Fibroblast of lung (primary cell): ENCODE data around the gene TENM4. TPM values are rescaled to one million over a fixed set of nuclear protein-coding genes. Genes with fewer than 3 reads are reported as not detected.

Experiments
- DNase-seq, 2 donors: peaks; one replicate each; pipeline versions ENCODE4 v3.0.0 to v3.0.0-alpha.2; 2010; ENCODE audit warnings: low read depth in 2 of 2
- H2AFZ ChIP-seq: 2 replicates; pipeline ENCODE4 v1.5.1; 2012; ENCODE audit warnings: low read length, control low read depth, inconsistent platforms
- H3K27ac ChIP-seq: 2 replicates; pipeline ENCODE4 v1.5.1; 2011; ENCODE audit warnings: low read length, control low read depth; ENCODE audit not compliant: insufficient read depth
- H3K27me3 ChIP-seq: 2 replicates; pipeline ENCODE4 v1.5.1; 2011; ENCODE audit warnings: mild to moderate bottlenecking, low read length; ENCODE audit not compliant: control insufficient read depth, insufficient read depth
- H3K36me3 ChIP-seq: 2 replicates; pipeline ENCODE4 v1.5.1; 2011; ENCODE audit warnings: low read length; ENCODE audit not compliant: control insufficient read depth, insufficient read depth
- H3K4me1 ChIP-seq: 2 replicates; pipeline ENCODE4 v1.5.1; 2011; ENCODE audit warnings: low read length; ENCODE audit not compliant: control insufficient read depth, insufficient read depth; ENCODE audit errors: extremely low read depth
- H3K4me2 ChIP-seq: 2 replicates; pipeline ENCODE4 v1.5.1; 2011; ENCODE audit warnings: low read length, control low read depth; ENCODE audit not compliant: insufficient read depth; ENCODE audit errors: extremely low read depth
- H3K4me3 ChIP-seq, 4 experiments: fragments of 200-600 bp in 1 of 4; sonication (generic) in 1 of 4; replicated peaks in 1 of 4; 2 replicates each; pipeline ENCODE4 v1.5.1; 2011 to 2016; ENCODE audit warnings: low read length in 4 of 4, low read depth in 3 of 4, mild to moderate bottlenecking in 3 of 4, control low read depth in 2 of 4, inconsistent platforms in 1 of 4, mixed read lengths in 1 of 4; ENCODE audit not compliant: insufficient read depth in 1 of 4; ENCODE audit errors: control extremely low read depth in 1 of 4
- H3K79me2 ChIP-seq: 2 replicates; pipeline ENCODE4 v1.5.1; 2012; ENCODE audit warnings: mild to moderate bottlenecking, low read length, inconsistent platforms; ENCODE audit not compliant: control insufficient read depth, insufficient read depth
- H3K9ac ChIP-seq: 2 replicates; pipeline ENCODE4 v1.5.1; 2011; ENCODE audit warnings: mild to moderate bottlenecking, low read length, control low read depth; ENCODE audit not compliant: insufficient read depth
- H3K9me3 ChIP-seq: 2 replicates; pipeline ENCODE4 v1.5.1; 2012; ENCODE audit warnings: low read depth, low read length; ENCODE audit not compliant: control insufficient read depth, insufficient read depth
- H4K20me1 ChIP-seq: 2 replicates; pipeline ENCODE4 v1.5.1; 2011; ENCODE audit warnings: low read length; ENCODE audit not compliant: control insufficient read depth, insufficient read depth; ENCODE audit errors: extremely low read depth
- EZH2 ChIP-seq: IDR thresholded peaks from 2 replicates; pipeline ENCODE4 v1.5.1; 2012; ENCODE audit warnings: low read length, control low read depth, mild to moderate bottlenecking; ENCODE audit errors: missing control alignments
- polyA plus RNA-seq, 2 donors: library from polyadenylated mRNA; depleted of rRNA in 1 of 2; stranded (reverse) in 1 of 2; unstranded in 1 of 2; fragments of >200 nt; gene quantifications; 2 replicates each; pipeline ENCODE4 v1.2.1, GENCODE V29; 2011 to 2012; ENCODE audit warnings: missing spikeins in 1 of 2
- total RNA-seq: library from RNA; depleted of rRNA; stranded (reverse); fragments of >200 nt; gene quantifications from 2 replicates; pipeline ENCODE4 v1.2.1, GENCODE V29; 2014
- TF ChIP-seq, protein P1 (sequence below), 2 donors: IDR thresholded peaks in 1 of 2; conservative IDR thresholded peaks in 1 of 2; 1 replicate in 1 of 2; 2 replicates in 1 of 2; pipeline ENCODE4 v1.5.1; 2011 to 2012; ENCODE audit warnings: low read length in 2 of 2, control low read depth in 1 of 2, inconsistent platforms in 1 of 2, low read depth in 1 of 2, mild to moderate bottlenecking in 1 of 2

The TENM4 gene
- total and polyA plus RNA-seq, 2 donors (not counting 1 experiment from before 2014, with no cell fraction given): 4.6 to 48.4 TPM

- peak overlapping the region; percentile 30 for H2AFZ ChIP-seq
- no peak overlapping the region for H3K4me3 ChIP-seq
- peak overlapping the region; percentile 95 for H3K27ac ChIP-seq
- no peak overlapping the region for H3K4me2 ChIP-seq
- no peaks in the 10 kb centered on the region for H3K36me3 ChIP-seq
- H4K20me1 ChIP-seq: no peaks in the 10 kb centered on the region
- H3K9ac ChIP-seq: no peak overlapping the region
- TF ChIP-seq EZH2: no peak
- TF ChIP-seq, protein P1, sequence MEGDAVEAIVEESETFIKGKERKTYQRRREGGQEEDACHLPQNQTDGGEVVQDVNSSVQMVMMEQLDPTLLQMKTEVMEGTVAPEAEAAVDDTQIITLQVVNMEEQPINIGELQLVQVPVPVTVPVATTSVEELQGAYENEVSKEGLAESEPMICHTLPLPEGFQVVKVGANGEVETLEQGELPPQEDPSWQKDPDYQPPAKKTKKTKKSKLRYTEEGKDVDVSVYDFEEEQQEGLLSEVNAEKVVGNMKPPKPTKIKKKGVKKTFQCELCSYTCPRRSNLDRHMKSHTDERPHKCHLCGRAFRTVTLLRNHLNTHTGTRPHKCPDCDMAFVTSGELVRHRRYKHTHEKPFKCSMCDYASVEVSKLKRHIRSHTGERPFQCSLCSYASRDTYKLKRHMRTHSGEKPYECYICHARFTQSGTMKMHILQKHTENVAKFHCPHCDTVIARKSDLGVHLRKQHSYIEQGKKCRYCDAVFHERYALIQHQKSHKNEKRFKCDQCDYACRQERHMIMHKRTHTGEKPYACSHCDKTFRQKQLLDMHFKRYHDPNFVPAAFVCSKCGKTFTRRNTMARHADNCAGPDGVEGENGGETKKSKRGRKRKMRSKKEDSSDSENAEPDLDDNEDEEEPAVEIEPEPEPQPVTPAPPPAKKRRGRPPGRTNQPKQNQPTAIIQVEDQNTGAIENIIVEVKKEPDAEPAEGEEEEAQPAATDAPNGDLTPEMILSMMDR (conservative IDR thresholded peaks at IDR 0.05 in 1 of 2, IDR thresholded peaks at IDR 0.05 in 1 of 2; ENCODE audit: low read depth in 1 of 2, low read length in 2 of 2): peak; percentile 86 to 96
- peaks cover 49% of the 10 kb centered on the region for H3K4me1 ChIP-seq
- peak; percentile 55 to 84 for DNase-seq
- no peaks in the 10 kb centered on the region for H3K9me3 ChIP-seq
- no peaks in the 10 kb centered on the region for H3K27me3 ChIP-seq
- H3K79me2 ChIP-seq: no peaks in the 10 kb centered on the region
These were observed 642.2 kb downstream of the TENM4 start for GRCh38 chr11:78798663-78799062.

DNA sequence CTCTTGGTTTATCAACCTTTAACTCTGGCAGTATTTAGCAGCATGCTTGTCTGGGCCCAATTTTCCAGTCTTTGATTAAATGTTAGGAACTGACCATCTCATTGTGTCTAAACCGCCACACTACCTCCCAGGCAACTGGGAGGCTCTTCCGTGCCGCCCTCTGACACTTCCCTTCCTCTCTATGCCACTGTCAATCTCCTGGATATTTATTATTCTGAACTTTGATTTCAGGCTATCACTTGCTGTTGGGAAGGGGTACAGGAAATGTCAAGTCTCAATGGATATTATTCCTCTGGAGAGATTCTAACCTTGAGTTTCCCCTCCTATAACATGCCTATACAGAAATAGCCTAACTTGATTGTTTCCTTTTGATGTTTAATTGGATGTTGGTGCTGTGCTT is 643.3 kb downstream of the TENM4 start:
- TF ChIP-seq, protein P1 (conservative IDR thresholded peaks at IDR 0.05 in 1 of 2, IDR thresholded peaks at IDR 0.05 in 1 of 2; ENCODE audit: low read depth in 1 of 2, low read length in 2 of 2): no peak
- TF ChIP-seq EZH2: no peak
- H3K9ac ChIP-seq: peak overlapping the region; percentile 40
- peak overlapping the region; percentile 55 for H3K4me2 ChIP-seq
- H3K36me3 ChIP-seq: no peaks in the 10 kb centered on the region
- H4K20me1 ChIP-seq: no peaks in the 10 kb centered on the region
- H3K27me3 ChIP-seq: no peaks in the 10 kb centered on the region
- H3K4me3 ChIP-seq: no peak overlapping the region
- peak overlapping the region; percentile 95 for H3K27ac ChIP-seq
- no peak overlapping the region for H2AFZ ChIP-seq
- no peak for DNase-seq
- H3K4me1 ChIP-seq: peaks cover 49% of the 10 kb centered on the region
- no peaks in the 10 kb centered on the region for H3K9me3 ChIP-seq
- no peaks in the 10 kb centered on the region for H3K79me2 ChIP-seq

DNA sequence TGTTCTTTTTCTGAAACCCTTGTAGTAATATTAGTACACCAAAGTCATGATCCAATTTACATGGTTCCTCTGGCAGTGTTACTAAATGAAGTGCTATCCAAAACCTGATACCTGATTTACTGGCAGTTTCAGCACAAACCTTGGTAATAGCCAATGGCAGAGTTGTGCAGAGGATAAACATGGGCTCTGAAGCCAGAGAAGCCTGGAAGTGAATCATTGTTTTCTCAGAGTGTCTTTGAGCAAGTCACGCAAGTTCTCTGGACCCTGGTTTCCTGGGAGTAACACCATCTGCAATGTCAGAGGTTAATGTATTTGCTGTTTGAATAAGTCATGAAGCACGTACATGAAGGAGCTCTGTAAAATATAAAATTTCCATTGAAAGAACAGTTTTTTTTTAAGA is 643.9 kb downstream of the TENM4 start:
- peak; percentile 96 to 99 for DNase-seq
- Histone ChIP-seq H3K4me2 (no peak overlapping the region), H3K27ac (peak overlapping the region; percentile 95), H2AFZ (no peak overlapping the region), H3K9ac (no peak overlapping the region), H3K9me3 (no peaks in the 10 kb centered on the region), H3K27me3 (no peaks in the 10 kb centered on the region), H3K4me3 (no peak overlapping the region), H3K36me3 (no peaks in the 10 kb centered on the region), H3K4me1 (peaks cover 47% of the 10 kb centered on the region), H4K20me1 (no peaks in the 10 kb centered on the region), H3K79me2 (no peaks in the 10 kb centered on the region)
- TF ChIP-seq, protein P1 (conservative IDR thresholded peaks at IDR 0.05 in 1 of 2, IDR thresholded peaks at IDR 0.05 in 1 of 2; ENCODE audit: low read depth in 1 of 2, low read length in 2 of 2): no peak
- TF ChIP-seq EZH2: no peak
